Kidney tubule cell (primary cell): ENCODE data around the gene LYVE1.

Source experiments
- DNase-seq: peaks from one replicate; pipeline ENCODE4 v3.0.0-alpha.2; 2018; ENCODE audit warnings: low spot score

The LYVE1 gene

GRCh38 chr11:10556590-10556989, 11.9 kb downstream of the LYVE1 start:
- DNase-seq: no peak

- DNase-seq: no peak
These were observed 16.6 kb downstream of the LYVE1 start for GRCh38 chr11:10551845-10552352.

DNA sequence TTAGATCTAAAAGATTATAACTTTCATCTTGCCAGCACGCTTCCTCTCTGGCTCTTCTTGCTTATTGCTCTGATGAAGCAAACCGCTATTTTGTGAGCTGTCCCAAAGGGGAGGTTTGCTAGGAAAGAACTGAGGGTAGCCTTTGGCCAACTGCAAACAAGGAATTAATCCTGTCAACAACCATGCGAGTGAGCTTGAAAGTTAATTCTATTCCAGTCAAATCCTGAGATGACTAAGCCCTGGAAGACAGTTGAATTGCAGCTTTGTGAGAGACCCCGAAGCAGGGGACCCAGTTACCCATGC, 17.2 kb downstream of the LYVE1 start:
- DNase-seq: no peak

GRCh38 chr11:10550503-10551289, 17.8 kb downstream of the LYVE1 start:
- peak; percentile 57 for DNase-seq

DNA sequence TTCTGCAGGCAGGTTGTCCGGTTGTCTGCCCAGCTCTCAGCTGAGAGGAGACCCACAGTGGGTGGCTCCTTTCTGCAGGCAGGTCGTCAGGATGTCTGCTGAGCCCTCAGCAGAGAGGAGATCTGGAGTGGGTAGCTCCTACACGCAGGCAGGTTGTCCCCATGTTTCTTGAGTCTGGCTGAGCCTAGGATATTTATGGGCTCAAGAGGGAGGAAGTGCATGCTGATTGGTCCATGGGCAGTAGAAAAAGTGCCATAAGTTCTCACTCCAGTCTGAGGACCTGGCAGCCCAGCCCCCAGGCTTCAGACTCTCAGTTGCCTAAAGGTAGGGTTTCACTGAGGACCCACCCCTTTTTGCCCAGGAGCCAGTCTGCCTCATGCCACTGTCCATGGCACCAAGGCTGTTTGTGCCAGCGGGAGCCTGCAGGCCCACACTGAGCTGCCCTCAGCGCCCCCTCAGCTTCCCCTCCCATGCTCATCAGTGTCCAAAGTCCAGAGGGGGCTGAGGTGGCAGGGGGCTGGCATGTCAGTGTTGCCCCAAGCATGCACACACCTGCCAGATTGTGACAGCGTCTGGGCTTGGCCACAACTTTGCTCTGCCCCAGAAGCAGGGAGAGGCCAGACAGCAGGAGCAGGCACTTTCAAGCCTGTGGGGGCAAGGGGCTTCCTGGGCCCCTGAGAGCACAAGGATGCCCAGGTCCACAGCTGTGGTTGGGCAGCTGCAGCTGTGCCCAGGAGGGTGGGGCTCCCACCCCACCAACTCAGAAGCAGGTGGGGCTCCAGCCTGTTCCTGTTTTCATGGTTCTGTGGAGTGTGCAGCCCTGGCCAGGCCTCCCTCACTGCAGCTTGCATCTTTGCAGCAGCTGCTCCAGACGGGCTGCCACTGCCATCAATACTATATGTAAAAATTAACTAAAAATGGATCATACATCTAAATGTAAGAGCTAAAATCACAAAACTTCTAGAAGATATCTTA, 23.7 kb downstream of the LYVE1 start:
- DNase-seq: no peak

GRCh38 chr11:10543782-10544181, 24.7 kb downstream of the LYVE1 start:
- no peak for DNase-seq

- no peak for DNase-seq
These were observed 25.7 kb downstream of the LYVE1 start for GRCh38 chr11:10542776-10543175.

GRCh38 chr11:10541561-10541930, 26.9 kb downstream of the LYVE1 start:
- no peak for DNase-seq

DNA sequence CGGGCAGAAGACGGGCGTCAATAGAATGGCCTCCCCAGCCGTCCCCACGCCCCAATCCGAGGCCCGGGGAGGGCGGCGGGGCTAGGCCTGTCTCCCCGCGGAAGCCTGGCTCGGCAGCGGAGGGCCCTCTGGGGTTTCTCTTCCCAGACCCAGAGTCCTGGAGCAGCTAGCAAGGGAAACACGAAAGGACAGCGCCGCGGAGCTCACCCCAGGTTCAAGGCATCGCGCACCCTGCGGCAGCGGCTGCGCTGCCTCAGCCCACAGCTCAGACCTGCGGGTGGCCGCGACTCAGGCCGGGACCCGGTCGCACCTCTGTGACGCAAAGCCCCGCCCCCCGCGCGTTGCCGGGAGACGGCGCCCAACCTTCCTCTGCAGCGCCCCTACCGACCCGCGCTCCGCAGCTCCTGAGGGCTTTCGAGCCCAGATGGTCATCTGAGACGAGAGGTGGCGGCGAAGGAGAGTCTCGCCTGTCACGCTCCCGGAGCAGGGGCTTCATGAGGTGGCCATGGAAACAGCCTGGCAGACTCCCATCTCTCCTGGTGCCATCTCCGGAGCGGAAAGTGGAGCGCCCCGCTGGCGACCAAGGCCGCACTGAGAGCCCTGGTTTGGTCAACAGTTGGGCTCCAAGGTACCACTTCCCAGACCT, 27.4 kb downstream of the LYVE1 start, which contains the start of gene RNF141:
Gene RNF141, minus strand, starts transcription at position 273 of the 646 bp plus-strand sequence. CDS start 7,029 bp downstream, outside the sequence.
- DNase-seq: peak; percentile 94

DNA sequence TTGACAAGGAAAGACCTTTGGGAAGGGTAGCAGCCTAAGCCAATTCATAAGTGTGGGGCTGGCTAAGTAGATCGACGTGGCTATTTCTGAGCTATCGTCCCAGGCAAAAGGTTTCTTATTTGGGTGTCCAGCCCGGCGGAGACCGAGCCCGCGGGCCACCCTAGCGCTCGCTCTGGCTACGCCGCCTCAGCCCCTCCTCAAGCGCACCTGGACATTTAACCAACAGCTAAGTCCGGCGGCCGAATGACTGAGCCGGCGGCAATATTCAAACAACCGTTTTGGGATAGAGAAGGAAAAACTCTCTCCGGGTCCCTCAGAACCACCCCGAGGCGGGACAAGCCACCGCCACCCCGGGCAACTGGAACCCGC, 27.9 kb downstream of the LYVE1 start:
- DNase-seq: peak; percentile 61

DNA sequence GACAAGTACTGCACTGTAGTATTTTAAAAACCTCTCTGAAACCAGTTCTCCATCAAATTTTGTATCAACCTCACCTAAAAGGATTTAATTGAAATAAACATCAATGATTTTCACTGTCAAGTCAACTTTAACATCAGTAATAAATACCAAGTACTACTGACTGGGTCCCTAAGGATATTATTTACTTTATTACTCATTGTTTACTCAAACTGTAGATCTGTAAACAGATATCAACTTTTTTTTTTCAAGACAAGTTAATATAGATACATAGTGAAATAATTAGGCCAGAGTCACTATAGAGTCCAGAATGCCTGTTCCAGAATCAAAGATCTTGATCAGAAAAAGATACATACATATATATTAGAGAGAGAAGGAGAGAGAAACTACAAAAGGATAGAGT, 29.1 kb downstream of the LYVE1 start:
- DNase-seq: no peak

GRCh38 chr11:10538924-10539323, 29.5 kb downstream of the LYVE1 start:
- no peak for DNase-seq

GRCh38 chr11:10537600-10537999, 30.9 kb downstream of the LYVE1 start:
- DNase-seq: no peak

DNA sequence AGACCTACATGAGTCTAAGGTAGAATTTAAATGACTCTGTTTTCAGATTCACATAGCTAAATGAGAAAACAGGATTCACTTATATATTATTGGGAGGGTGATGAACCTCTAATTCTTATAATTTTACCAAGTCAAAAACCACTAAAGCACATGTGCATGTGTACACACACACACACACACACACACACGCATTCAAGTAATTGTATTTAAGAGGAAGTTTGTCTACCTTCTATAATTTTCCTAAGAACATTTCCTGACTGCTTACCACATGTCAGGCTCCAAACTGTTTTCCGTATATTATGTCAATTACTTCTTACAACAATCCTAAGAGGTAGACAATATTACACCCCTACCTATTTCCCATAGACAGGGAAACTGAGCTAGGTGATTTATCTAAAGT, 34.1 kb downstream of the LYVE1 start:
- DNase-seq: no peak

DNA sequence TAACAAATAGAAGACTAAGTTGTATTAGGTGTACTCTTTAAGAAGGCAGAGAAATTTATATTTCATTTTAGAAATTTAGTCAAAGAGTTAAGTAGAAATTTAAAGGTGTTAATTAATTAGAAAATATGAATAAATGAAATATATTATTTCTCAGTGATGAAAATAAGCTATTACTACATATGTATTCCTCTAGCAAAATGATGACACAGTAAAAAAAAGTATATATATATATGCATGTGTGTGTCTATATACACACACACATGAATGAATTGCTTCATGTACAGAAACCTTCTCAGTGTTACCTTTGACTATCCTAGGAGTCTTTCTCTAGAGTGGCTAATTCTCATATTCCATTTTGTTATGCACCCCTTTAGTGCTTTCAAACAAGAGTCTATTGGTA, 35.1 kb downstream of the LYVE1 start:
- DNase-seq: no peak

- no peak for DNase-seq
These were observed 35.9 kb downstream of the LYVE1 start for GRCh38 chr11:10532526-10532925.

DNA sequence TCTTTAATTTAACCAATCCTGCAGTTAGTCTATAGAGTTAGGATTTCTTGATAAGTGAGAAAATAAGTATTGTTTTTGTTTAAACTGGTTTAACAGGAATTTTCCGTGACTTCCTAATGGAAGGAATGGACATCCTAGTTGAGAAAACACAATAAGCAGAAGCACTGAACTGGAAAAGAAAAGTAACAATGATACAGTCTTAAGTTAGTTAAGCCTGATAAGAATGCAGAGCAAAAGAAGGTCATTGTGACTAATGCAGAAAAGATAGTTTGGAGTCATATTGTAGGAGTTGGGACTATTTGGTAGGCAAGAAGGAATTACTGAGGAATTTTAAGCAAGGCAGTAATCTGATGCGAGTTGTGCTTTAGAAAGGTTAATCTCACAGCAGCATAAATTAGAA, 39.2 kb downstream of the LYVE1 start:
- DNase-seq: peak; percentile 53

GRCh38 chr11:10528121-10528520, 40.3 kb downstream of the LYVE1 start:
- no peak for DNase-seq

GRCh38 chr11:10526974-10527918, 41.2 kb downstream of the LYVE1 start:
- DNase-seq: peak; percentile 70

GRCh38 chr11:10524471-10524870, 44.0 kb downstream of the LYVE1 start:
- no peak for DNase-seq

DNA sequence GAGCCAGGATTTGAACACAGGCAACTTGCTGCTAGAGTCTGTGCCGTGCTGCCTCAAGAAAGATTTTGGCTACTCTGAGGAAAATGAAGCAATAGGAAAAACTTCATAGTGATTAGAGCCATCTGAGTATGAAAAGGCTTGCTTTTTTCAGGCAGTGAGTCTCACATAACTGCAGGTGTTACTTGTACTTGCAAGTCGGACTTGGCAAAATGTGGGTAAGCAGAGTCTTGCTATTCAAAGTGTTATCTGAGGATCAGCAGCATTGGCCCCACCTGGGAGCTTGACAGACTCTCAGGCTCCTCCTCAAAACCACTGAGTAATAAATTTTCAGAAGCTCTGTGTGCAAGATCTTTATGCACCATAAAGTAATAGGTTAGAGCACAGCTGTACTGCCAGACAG, 45.5 kb downstream of the LYVE1 start:
- DNase-seq: no peak
